Calu3 (cell line): ENCODE data around the gene STK33. TPM values are rescaled to one million over a fixed set of nuclear protein-coding genes. Genes with fewer than 3 reads are reported as not detected.

Experiments
- BruUV-seq: library from RNA; stranded (reverse); fragments of 400-500 nt; replicated peaks from 2 replicates; lab custom pipeline; 2021; lab: Mats Ljungman, UMichigan
- CTCF ChIA-PET: fragments of 300-600 bp; sonication (Branson Sonifier 250); formaldehyde crosslinking; loops from one replicate; lab custom pipeline; 2022; ENCODE audit warnings: antibody characterized with exemption; lab: Charles Lee
- DNase-seq: peaks from one replicate; pipeline ENCODE4 v3.0.0; 2022
- H3K27ac Mint-ChIP-seq: one replicate; pipeline ENCODE4 v1.8.0; 2022; ENCODE audit warnings: mixed read lengths; ENCODE audit not compliant: unreplicated experiment
- H3K27me3 Mint-ChIP-seq: one replicate; pipeline ENCODE4 v1.8.0; 2022; ENCODE audit warnings: mixed read lengths; ENCODE audit not compliant: unreplicated experiment
- H3K36me3 Mint-ChIP-seq: one replicate; pipeline ENCODE4 v1.8.0; 2022; ENCODE audit warnings: mild to moderate bottlenecking, moderate library complexity, mixed read lengths; ENCODE audit not compliant: insufficient read depth, unreplicated experiment
- H3K4me1 Mint-ChIP-seq: one replicate; pipeline ENCODE4 v1.8.0; 2022; ENCODE audit warnings: mild to moderate bottlenecking, low read depth, mixed read lengths; ENCODE audit not compliant: unreplicated experiment
- H3K4me3 Mint-ChIP-seq: one replicate; pipeline ENCODE4 v1.8.0; 2022; ENCODE audit warnings: mild to moderate bottlenecking, low read depth, moderate library complexity, mixed read lengths; ENCODE audit not compliant: unreplicated experiment
- H3K9me3 Mint-ChIP-seq: one replicate; pipeline ENCODE4 v1.8.0; 2022; ENCODE audit warnings: low read depth, mixed read lengths; ENCODE audit not compliant: unreplicated experiment
- CTCF ChIP-seq: fragments of 200-600 bp; IDR thresholded peaks from one replicate; pipeline ENCODE4 v1.8.0; 2022; ENCODE audit warnings: antibody characterized with exemption; ENCODE audit not compliant: unreplicated experiment
- intact Hi-C: fragments of 100-400 bp; cut with micrococcal nuclease; formaldehyde crosslinking; loops from one replicate; pipeline ENCODE4 v1.10.0; 2022; ENCODE audit not compliant: unreplicated experiment
- total RNA-seq: library from RNA; stranded (reverse); gene quantifications from 2 replicates; pipeline ENCODE4 v1.2.3, GENCODE V29; 2022

The STK33 gene
- total RNA-seq, 1 experiment from 2014 or later = 3.0 TPM

GRCh38 chr11:8586184-8586583 lies 7.8 kb downstream of the STK33 start:
- intact Hi-C loops = no loop called here
- no peak for DNase-seq
- TF ChIP-seq CTCF = no peak
- no peaks in the 10 kb centered on the region for H3K36me3 Mint-ChIP-seq
- H3K27me3 Mint-ChIP-seq = peaks cover 17% of the 10 kb centered on the region
- no TSS peak for BruUV-seq
- CTCF ChIA-PET = no interaction called here
- H3K4me1 Mint-ChIP-seq = no peaks in the 10 kb centered on the region
- no peaks in the 10 kb centered on the region for H3K9me3 Mint-ChIP-seq
- H3K4me3 Mint-ChIP-seq = no peak overlapping the region
- no peak overlapping the region for H3K27ac Mint-ChIP-seq

- TF ChIP-seq CTCF = no peak
- Mint-ChIP-seq H3K36me3 (no peaks in the 10 kb centered on the region), H3K9me3 (no peaks in the 10 kb centered on the region), H3K27me3 (peaks cover 15% of the 10 kb centered on the region), H3K4me1 (no peaks in the 10 kb centered on the region), H3K4me3 (no peak overlapping the region), H3K27ac (no peak overlapping the region)
- no peak for DNase-seq
- intact Hi-C loops = no loop called here
- CTCF ChIA-PET = interaction anchor here (0.7 kb wide), 2 partner anchors 220 to 1083 kb away, joined by 3 to 4 read pairs; no protein-coding TSS in a partner anchor
- no TSS peak for BruUV-seq
Observed at GRCh38 chr11:8584511-8584910, 9.5 kb downstream of the STK33 start.

GRCh38 chr11:8584082-8584481 lies 9.9 kb downstream of the STK33 start:
- H3K4me3 Mint-ChIP-seq = no peak overlapping the region
- intact Hi-C loops = no loop called here
- H3K9me3 Mint-ChIP-seq = no peaks in the 10 kb centered on the region
- H3K4me1 Mint-ChIP-seq = no peaks in the 10 kb centered on the region
- no peak for TF ChIP-seq CTCF
- CTCF ChIA-PET = interaction anchor here (0.7 kb wide), 3 partner anchors 220 to 1082 kb away, joined by 3 to 4 read pairs (median 4); no protein-coding TSS in a partner anchor
- no peak for DNase-seq
- peaks cover 15% of the 10 kb centered on the region for H3K27me3 Mint-ChIP-seq
- no TSS peak for BruUV-seq
- H3K36me3 Mint-ChIP-seq = no peaks in the 10 kb centered on the region
- H3K27ac Mint-ChIP-seq = no peak overlapping the region

- Mint-ChIP-seq H3K27me3 (no peaks in the 10 kb centered on the region), H3K4me3 (no peak overlapping the region), H3K27ac (no peak overlapping the region), H3K9me3 (no peaks in the 10 kb centered on the region), H3K36me3 (no peaks in the 10 kb centered on the region), H3K4me1 (no peaks in the 10 kb centered on the region)
- DNase-seq = no peak
- no peak for TF ChIP-seq CTCF
- no TSS peak for BruUV-seq
- CTCF ChIA-PET = no interaction called here
- intact Hi-C loops = no loop called here
Observed at GRCh38 chr11:8581300-8581699, 12.7 kb downstream of the STK33 start.
